Measurements from ENCODE around the gene PTPRN2.

Gene PTPRN2

DNA sequence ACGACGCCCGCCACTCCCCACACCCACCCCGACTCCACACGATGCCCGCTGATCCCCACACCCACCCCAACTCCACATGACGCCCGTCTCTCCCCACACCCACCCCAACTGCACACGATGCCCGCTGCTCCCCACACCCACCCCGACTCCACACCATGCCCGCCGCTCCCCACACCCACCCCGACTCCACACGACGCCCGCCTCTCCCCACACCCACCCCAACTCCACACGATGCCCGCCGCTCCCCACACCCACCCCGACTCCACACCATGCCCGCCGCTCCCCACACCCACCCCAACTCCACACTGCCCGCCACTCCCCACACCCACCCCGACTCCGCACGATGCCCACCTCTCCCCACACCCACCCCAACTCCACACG, 933.8 kb downstream of the PTPRN2 start:
- DNase-seq (ENCODE audit: extremely low read depth, low read depth): no peak
- TF ChIP-seq, protein P1, sequence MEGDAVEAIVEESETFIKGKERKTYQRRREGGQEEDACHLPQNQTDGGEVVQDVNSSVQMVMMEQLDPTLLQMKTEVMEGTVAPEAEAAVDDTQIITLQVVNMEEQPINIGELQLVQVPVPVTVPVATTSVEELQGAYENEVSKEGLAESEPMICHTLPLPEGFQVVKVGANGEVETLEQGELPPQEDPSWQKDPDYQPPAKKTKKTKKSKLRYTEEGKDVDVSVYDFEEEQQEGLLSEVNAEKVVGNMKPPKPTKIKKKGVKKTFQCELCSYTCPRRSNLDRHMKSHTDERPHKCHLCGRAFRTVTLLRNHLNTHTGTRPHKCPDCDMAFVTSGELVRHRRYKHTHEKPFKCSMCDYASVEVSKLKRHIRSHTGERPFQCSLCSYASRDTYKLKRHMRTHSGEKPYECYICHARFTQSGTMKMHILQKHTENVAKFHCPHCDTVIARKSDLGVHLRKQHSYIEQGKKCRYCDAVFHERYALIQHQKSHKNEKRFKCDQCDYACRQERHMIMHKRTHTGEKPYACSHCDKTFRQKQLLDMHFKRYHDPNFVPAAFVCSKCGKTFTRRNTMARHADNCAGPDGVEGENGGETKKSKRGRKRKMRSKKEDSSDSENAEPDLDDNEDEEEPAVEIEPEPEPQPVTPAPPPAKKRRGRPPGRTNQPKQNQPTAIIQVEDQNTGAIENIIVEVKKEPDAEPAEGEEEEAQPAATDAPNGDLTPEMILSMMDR (IDR thresholded peaks at IDR 0.05; ENCODE audit: low read depth, low read length): no peak

DNA sequence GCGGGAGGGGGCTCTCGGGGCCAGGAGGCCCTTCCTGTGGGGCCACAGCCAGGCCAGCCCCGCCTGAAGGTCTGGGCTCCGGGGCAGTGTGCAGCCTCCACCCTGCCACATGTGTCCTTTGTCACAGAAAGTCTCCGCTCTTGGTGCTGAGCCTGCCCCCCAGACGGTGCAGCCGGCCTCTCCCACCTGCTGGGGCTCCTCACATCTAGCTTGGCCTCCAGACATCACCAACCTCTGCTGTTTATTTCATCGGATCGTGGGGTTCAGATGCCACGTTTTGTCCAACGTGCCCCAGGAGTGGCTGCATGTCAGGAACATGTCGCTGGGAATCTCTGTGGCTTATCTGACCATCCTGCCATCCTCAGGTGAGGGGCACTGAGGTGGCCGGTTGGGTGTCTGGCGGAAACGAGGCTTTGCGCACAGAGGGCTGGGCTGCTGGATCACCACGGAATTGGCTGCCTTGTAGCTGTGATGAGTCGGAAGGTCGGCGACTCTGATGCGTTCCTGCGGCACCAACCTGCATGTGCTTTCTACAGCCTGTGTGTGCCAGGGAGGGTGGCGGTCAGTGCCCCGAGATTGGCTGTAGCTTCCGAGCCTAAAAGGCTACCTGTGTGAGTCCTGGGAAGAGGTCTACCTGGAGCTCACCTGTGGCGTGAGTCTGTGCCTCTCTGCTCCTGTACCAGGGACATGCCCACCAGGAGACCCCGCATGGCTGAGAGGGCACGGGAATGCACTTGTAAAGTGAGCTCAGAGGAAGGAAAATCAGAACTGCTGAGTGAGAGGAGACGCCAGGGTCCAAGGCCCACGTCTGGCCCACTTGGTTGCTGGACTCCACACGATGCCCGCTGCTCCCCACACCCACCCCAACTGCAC, 934.4 kb downstream of the PTPRN2 start:
- DNase-seq (ENCODE audit: extremely low read depth, low read depth): no peak
- TF ChIP-seq, protein P1 (IDR thresholded peaks at IDR 0.05; ENCODE audit: low read depth, low read length): no peak

DNA sequence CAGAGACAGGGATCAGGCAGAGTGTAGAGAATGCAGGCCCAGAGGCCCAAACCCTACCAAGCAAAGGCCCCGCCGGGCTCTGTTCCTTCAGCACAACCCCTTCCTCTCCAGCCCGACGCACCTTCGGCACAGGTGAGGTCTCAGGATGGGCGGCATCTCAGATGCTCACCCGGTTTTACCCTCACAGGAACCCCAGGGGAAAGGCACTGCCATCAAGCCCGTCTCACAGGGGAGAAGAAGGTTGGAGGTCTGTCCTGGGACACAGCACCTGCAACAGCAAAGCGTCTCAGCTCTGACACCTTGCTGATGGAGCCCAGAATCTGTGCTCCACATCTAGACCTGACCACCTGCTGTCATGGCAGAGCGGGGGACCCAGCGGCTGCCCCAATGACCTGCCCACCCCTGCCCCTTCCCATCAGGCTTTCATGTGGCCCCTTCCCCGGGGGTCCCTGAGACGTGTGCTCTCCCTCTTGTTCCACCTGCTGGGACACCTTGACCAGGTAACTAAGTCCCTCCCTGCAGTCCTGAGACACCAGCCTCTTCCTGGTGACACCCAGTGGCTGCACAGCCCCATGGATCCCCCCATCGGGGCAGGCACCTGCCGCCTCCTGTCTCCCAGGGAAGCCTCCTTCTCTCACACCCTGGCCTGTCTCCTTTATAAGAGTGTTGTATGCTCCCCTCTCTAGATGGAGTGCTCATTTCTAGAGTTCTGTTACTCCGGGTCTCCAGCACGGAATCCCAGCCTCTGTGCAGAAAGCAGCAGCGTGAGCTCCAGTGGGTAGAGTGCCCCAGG, 935.3 kb downstream of the PTPRN2 start:
- TF ChIP-seq, protein P1 (IDR thresholded peaks at IDR 0.05; ENCODE audit: low read depth, low read length): no peak
- no peak for DNase-seq (ENCODE audit: extremely low read depth, low read depth)

DNA sequence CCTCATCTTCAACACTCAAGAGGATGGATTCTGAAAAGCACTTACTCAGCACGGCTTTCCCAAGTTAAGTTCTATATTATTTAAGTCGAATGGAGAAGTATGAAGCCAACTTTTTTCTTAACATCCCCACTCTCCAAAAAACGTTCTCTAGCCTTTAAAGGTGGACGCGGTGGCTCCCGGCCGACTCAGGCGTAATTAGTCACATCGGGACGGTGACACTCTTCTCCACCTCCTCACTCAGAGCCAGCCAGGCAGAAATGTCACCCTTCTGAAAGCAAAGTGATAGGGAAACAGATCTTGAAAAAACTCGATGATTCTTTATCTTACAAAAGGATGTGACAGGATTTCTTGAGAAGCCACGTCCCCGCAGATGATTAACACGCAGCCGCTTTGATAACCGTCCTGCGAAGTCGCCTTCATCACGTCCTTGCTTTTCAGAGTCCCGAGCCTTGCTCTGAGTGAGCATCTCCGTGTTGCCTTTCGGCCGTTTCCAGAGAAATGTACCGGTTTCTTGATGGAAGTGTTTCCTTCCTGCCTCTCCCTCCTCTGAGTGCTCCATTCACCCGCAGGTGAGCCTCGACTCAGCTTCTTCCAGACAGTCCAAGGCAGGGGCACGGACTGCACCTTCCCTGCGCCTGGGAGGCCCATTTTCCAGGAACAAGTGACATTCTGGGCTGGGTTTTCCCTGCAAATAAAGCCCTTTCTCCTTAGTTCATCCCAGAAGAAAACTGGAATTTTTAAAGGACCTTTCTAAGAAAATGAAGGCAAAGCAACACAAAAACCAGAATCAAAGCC, 936.1 kb downstream of the PTPRN2 start:
- TF ChIP-seq, protein P1 (IDR thresholded peaks at IDR 0.05; ENCODE audit: low read depth, low read length): no peak
- DNase-seq (ENCODE audit: extremely low read depth, low read depth): no peak

DNA sequence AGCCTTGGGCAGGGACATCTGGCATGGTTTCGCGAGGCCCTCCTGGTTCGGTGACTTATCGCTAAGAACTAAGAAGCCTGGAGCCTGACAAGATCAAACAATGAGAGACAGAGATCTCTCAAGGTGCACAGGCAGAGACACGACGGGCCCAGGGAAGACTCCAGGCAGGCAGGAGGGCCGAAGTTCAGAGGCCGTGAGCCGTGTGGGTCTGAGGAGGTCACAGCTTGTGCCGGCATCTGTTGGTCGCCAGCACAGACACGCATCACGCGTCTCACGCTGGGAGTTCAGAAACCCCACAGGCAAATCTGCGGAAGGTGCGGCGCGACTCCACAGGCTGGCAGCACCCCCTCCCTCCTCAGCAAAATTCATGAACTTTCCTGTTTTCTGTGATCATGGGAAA, 936.8 kb downstream of the PTPRN2 start:
- TF ChIP-seq, protein P1 (IDR thresholded peaks at IDR 0.05; ENCODE audit: low read depth, low read length): no peak
- DNase-seq (ENCODE audit: extremely low read depth, low read depth): no peak

DNA sequence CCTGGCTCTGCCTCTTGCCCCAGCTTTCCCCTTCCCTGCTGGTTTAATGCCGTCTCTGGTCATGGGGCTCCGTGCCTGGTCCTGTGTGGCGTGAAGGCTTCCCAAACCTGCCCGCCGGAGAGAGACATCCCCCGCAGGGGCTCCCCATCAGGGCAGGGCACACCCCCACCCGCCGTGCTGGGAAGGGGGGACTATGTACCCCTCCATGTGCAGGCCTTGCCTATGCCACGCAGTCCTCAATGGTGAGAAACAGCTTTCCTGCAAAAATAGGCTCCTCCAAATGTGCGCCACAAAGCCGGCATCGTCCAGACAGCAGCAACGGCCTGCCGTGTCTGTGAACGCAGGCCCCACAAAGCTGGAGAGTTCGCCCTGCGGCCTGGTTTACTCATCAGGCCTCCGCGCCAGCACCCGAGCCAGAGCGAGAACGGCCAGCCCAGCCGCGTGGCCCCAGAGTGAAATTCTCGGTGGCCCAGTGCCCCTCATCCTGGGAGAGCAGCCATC, 937.4 kb downstream of the PTPRN2 start:
- TF ChIP-seq, protein P1 (IDR thresholded peaks at IDR 0.05; ENCODE audit: low read depth, low read length): no peak
- DNase-seq (ENCODE audit: extremely low read depth, low read depth): no peak

Data from AG09319 (cell line).